SK-N-MC (cell line): ENCODE measurements around the gene GLI1.
"Not testable (repeated sequence)": the region's sequence is repeated elsewhere in the genome, so short reads cannot be mapped to it uniquely, and the experiment has no call there.

Experiments used
- EZH2 ChIP-seq: fragments of 200-600 bp; sonication (generic); IDR thresholded peaks from one replicate; pipeline ENCODE4 v1.6.1; 2017; ENCODE audit warnings: antibody characterized with exemption
- FOXP2 ChIP-seq: optimal IDR thresholded peaks from 2 replicates; pipeline ENCODE3; 2011; ENCODE audit warnings: mild to moderate bottlenecking, moderate library complexity; ENCODE audit not compliant: insufficient read depth; ENCODE audit errors: extremely low read length, control extremely low read depth
- POLR2AphosphoS5 ChIP-seq: IDR thresholded peaks from 2 replicates; pipeline ENCODE4 v1.6.1; 2012; ENCODE audit warnings: mild to moderate bottlenecking, low read depth, low read length, borderline replicate concordance

DNA sequence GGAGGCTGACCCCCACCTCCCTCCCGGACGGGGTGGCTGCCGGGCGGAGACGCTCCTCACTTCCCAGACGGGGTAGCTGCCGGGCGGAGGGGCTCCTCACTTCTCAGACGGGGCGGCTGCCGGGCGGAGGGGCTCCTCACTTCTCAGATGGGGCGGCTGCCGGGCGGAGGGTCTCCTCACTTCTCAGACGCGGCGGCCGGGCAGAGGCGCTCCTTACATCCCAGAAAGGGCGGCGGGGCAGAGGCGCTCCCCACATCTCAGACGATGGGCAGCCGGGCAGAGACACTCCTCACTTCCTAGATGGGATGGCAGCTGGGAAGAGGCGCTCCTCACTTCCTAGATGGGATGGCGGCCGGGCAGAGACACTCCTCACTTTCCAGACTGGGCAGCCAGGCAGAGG lies 48.2 kb downstream of the GLI1 start:
- not testable (repeated sequence) for TF ChIP-seq EZH2, POLR2AphosphoS5, FOXP2
